Measurements from ENCODE around the gene HPGD. TPM values are rescaled to one million over a fixed set of nuclear protein-coding genes. Genes with fewer than 3 reads are reported as not detected.

HPGD gene
- total RNA-seq, 1 donor from 2014 or later, result 1.3 TPM

GRCh38 chr4:174532445-174532844, 10.2 kb upstream of the HPGD start:
- DNase-seq, result no peak
- intact Hi-C loops (cut with DNase I), result no loop called here
- no peak for ATAC-seq (ENCODE audit: poor library complexity)

- ATAC-seq (ENCODE audit: poor library complexity) (no peak), DNase-seq (no peak)
- intact Hi-C loops (cut with DNase I), result no loop called here
These were observed 9.2 kb upstream of the HPGD start for GRCh38 chr4:174531486-174531885.

- intact Hi-C loops (cut with DNase I), result no loop called here
- DNase-seq (no peak), ATAC-seq (ENCODE audit: poor library complexity) (no peak)
These were observed 5.9 kb upstream of the HPGD start for GRCh38 chr4:174528226-174528625.

GRCh38 chr4:174526731-174527130, 4.4 kb upstream of the HPGD start:
- intact Hi-C loops (cut with DNase I), result no loop called here
- DNase-seq, result no peak
- no peak for ATAC-seq (ENCODE audit: poor library complexity)

- intact Hi-C loops (cut with DNase I), result no loop called here
- no peak for DNase-seq
- ATAC-seq (ENCODE audit: poor library complexity), result no peak
These were observed 2.0 kb upstream of the HPGD start for GRCh38 chr4:174524242-174524641.

GRCh38 chr4:174523025-174523693, 871 bp upstream of the HPGD start:
- ATAC-seq (ENCODE audit: poor library complexity) (peak; percentile 32), DNase-seq (no peak)
- intact Hi-C loops (cut with DNase I), result no loop called here

- intact Hi-C loops (cut with DNase I), result no loop called here
- peak; percentile 46 for ATAC-seq (ENCODE audit: poor library complexity)
These were observed 497 bp downstream of the HPGD start for GRCh38 chr4:174521800-174522182.

GRCh38 chr4:174520660-174521059, 1.6 kb downstream of the HPGD start:
- intact Hi-C loops (cut with DNase I), result no loop called here
- no peak for DNase-seq
- no peak for ATAC-seq (ENCODE audit: poor library complexity)

More at GRCh38 chr4:174521800-174522182, 497 bp downstream of the HPGD start:
- DNase-seq, result no peak

GRCh38 chr4:174517502-174518445, 4.5 kb downstream of the HPGD start:
- ATAC-seq (ENCODE audit: poor library complexity), result no peak
- no peak for DNase-seq

GRCh38 chr4:174516794-174517193, 5.5 kb downstream of the HPGD start:
- ATAC-seq (ENCODE audit: poor library complexity) (no peak), DNase-seq (no peak)
- intact Hi-C loops (cut with DNase I), result no loop called here

More at GRCh38 chr4:174517502-174518445, 4.5 kb downstream of the HPGD start:
- intact Hi-C loops (cut with DNase I), result no loop called here

GRCh38 chr4:174516345-174516744, 5.9 kb downstream of the HPGD start:
- DNase-seq (no peak), ATAC-seq (ENCODE audit: poor library complexity) (no peak)
- intact Hi-C loops (cut with DNase I), result no loop called here

- DNase-seq, result no peak
- intact Hi-C loops (cut with DNase I), result no loop called here
- no peak for ATAC-seq (ENCODE audit: poor library complexity)
These were observed 9.5 kb downstream of the HPGD start for GRCh38 chr4:174512745-174513144.

GRCh38 chr4:174505892-174506291, 16.4 kb downstream of the HPGD start:
- DNase-seq (no peak), ATAC-seq (ENCODE audit: poor library complexity) (no peak)
- intact Hi-C loops (cut with DNase I), result no loop called here

- DNase-seq (no peak), ATAC-seq (ENCODE audit: poor library complexity) (no peak)
- intact Hi-C loops (cut with DNase I), result no loop called here
These were observed 17.3 kb downstream of the HPGD start for GRCh38 chr4:174505007-174505406.

GRCh38 chr4:174503079-174503715, 19.1 kb downstream of the HPGD start:
- no peak for ATAC-seq (ENCODE audit: poor library complexity)
- DNase-seq, result no peak
- intact Hi-C loops (cut with DNase I), result no loop called here

- DNase-seq (no peak), ATAC-seq (ENCODE audit: poor library complexity) (no peak)
- intact Hi-C loops (cut with DNase I), result no loop called here
These were observed 25.5 kb downstream of the HPGD start for GRCh38 chr4:174496631-174497432.

- no peak for DNase-seq
- no peak for ATAC-seq (ENCODE audit: poor library complexity)
- intact Hi-C loops (cut with DNase I), result no loop called here
These were observed 26.7 kb downstream of the HPGD start for GRCh38 chr4:174495626-174496025.

GRCh38 chr4:174494726-174495125, 27.6 kb downstream of the HPGD start:
- ATAC-seq (ENCODE audit: poor library complexity), result no peak
- intact Hi-C loops (cut with DNase I), result no loop called here
- no peak for DNase-seq

GRCh38 chr4:174494146-174494545, 28.1 kb downstream of the HPGD start:
- intact Hi-C loops (cut with DNase I), result no loop called here
- no peak for DNase-seq

More at GRCh38 chr4:174494146-174494545, 28.1 kb downstream of the HPGD start:
- no peak for ATAC-seq (ENCODE audit: poor library complexity)
